NCI-H82 (cell line): ENCODE data around the gene MANSC1.
"Not testable (repeated sequence)": the region's sequence is repeated elsewhere in the genome, so short reads cannot be mapped to it uniquely, and the experiment has no call there.

Experiments used
- DNase-seq: peaks from one replicate; lab custom pipeline; 2025; lab: John Stamatoyannopoulos, UW

MANSC1 gene

DNA sequence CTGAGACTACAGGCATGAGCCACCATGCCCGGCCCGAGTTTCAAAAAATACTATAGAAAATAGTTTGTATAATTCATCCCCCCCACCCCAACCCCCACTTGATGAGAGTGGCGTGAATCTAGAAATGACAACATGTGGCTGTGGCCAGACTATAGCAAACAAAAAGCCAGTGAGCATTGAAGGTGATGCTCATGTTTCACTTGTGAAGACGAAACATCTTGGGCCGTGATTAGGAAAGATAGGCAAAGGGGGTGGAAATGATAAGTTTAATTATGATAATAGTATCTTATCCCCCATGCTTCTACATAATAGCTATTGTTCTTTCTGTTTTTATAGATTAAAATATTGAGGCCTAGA lies 15.4 kb upstream of the MANSC1 start:
- DNase-seq, result no peak

- DNase-seq, result no peak
These were observed 14.9 kb upstream of the MANSC1 start for GRCh38 chr12:12364787-12365445.

DNA sequence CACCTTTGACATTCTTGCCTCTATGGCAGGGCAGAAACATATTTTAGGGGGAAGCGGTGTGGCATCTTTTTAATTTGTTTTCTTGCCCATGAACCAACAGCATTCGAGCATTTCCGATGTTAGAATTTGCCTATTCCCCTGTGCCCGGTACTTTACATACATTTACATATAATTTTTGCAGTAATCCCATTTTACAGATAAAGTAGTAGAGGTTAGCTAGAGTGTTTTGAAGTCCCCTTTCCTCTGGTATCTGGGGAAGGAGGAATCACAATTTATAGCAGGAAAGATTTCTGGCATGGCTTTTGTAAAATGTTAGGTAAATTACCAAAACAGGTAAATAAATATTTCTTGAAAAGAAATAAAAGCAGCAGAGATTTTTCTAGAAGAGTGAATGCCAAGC lies 8.5 kb upstream of the MANSC1 start:
- no peak for DNase-seq

DNA sequence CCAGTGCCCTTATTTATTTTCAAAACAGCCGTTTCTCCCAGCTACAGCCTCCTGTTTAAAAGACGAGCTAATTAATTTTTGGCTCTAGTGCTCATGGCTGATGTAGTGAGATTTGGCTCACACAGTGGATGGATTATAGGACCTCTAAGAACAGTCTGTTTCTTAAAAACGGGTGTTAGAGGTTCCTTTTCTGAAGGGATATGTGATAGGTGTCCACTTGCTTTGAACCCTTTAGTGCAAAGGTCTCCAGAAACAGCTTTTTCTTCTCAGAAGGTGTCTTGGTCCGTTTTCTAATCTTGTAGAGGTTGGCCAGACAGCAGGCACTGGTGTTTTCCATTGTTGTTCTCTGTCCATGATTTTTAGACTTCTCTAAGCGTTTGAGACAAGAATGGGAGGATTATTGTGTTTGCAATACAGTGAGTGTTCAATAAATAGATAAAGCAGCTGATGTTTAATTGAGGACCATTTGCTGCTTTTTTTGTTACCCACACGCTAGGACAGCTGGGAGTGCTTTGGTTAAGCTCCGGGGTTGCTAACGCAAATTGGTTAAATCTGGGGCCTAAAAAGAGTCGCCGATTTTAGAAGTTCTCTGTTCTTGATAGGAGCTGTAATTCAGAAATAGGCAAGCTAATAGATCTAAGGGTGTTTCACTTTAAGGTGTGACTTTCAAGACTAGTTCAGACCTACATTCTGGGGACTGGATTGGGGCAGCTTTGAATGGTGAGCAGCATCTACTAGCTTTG lies 7.8 kb upstream of the MANSC1 start:
- DNase-seq, result peak; percentile 71

- DNase-seq, result peak; percentile 99
These were observed 7.1 kb upstream of the MANSC1 start, which contains the start of gene BORCS5 for GRCh38 chr12:12356896-12357718. BORCS5 (plus strand) TSS chr12:12357078; CDS start chr12:12357452, 374 bp downstream.

- DNase-seq, result no peak
These were observed 6.4 kb upstream of the MANSC1 start for GRCh38 chr12:12356467-12356895.

GRCh38 chr12:12353807-12354206 lies 3.8 kb upstream of the MANSC1 start:
- DNase-seq, result no peak

- DNase-seq, result no peak
These were observed 3.2 kb upstream of the MANSC1 start for GRCh38 chr12:12353276-12353675.

- DNase-seq, result not testable (repeated sequence)
These were observed 1.6 kb upstream of the MANSC1 start for GRCh38 chr12:12351468-12352185.

DNA sequence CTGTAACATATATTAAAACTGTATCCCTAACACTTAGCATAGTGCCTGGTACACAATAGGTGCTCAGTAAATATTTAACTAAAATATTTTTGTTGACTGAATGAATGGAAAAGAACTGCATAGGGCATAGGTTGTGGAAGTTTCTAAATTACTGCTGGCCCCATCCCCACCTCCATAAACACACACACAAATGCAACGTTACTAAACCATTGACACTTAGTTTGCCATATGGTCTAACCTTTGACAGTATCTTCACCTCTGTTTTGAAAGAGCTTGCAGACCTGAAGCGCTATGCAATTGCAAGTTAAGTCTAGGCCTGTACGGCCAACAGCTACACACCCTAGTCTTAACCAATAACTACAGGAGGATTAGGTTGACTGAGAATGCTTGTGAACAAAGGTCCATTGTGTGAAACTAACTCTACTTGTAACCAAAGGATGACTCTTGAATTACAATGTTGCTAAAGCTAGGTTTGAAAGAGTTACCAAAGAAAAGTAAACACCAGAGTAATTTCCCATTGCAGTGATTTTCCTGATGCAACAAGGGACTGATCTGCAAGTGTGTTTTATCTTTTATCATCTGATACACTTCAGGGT lies 924 bp upstream of the MANSC1 start:
- no peak for DNase-seq

DNA sequence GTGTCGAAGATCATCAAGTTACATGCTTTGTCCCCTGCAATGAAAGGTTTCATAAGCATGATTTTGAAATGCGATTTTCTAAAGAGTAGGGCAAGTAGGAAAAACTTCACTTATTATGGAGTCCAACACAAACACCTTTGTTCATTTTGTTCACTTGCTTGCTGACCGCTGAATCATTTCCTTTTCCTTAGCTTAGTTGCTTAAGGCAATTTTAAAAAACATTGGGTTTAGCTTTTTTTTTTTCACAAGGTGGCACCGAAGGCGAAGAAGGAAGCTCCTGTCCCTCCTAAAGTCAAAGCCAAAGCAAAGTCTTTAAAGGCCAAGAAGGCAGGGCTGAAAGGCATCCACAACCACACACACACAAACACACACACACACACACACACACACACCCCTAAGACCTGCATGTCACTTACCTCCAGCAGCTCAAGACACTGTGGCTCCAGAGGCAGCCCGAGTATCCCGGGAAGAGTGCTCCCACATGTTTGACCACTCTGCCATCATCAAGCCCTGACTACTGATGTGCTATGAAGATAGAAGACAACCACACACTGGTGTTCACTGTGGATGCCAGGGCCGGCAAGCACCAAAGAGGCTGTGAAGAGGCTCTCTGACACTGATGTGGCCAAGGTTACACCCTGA lies 11.4 kb downstream of the MANSC1 start:
- DNase-seq, result no peak

GRCh38 chr12:12336511-12336910 lies 13.5 kb downstream of the MANSC1 start:
- DNase-seq, result no peak

GRCh38 chr12:12336049-12336411 lies 14.0 kb downstream of the MANSC1 start:
- DNase-seq, result no peak

- peak; percentile 78 for DNase-seq
These were observed 15.5 kb downstream of the MANSC1 start for GRCh38 chr12:12334367-12335040.

- DNase-seq, result no peak
These were observed 16.4 kb downstream of the MANSC1 start for GRCh38 chr12:12333407-12334366.

GRCh38 chr12:12331896-12332295 lies 18.1 kb downstream of the MANSC1 start:
- no peak for DNase-seq

DNA sequence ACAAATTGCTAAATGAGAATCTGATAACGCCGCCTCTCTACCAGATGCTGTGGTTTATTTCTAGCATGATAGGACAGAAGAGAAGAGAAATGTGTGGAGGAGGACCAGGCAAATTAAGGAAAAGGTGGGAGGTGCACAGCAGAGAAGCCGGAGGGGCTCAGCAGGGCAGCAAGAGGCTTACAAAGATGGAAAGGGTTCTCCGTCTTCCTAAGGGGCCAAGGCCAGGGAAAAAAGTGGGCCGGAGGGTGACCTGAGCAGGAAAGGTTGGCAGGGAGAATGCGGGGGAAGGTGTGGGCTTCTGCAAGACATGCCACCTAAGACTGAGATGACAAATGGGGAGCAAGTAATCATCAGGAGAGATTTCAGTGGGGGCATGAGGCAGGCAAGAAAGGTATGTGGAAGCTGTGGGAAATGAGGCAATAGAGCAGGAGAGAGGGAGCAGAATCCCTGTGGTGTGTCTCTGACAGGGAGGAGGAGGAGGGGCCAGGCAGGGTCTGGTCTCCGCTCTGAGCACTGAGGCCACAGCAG lies 18.7 kb downstream of the MANSC1 start:
- no peak for DNase-seq

DNA sequence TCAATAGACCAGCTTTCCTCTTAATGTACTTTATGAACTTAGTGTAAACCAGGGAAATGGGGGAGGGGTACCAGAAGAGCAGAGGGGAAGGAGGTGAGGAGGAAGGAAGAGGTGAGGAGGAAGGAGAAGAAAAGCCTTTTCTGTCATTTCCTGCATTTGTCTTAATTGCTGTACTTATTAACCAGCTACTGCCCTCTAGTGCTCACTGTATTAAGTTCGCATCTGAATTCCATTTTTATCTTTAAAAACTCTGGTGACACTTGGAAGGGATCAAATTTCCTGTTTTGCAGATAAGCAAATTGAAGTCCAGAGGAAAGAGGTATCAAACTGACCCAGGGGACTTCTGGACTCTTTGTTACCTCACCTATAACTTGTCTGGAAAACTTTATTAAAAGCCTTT lies 22.2 kb downstream of the MANSC1 start:
- DNase-seq, result peak; percentile 84

- no peak for DNase-seq
These were observed 23.8 kb downstream of the MANSC1 start for GRCh38 chr12:12326262-12326661.
